Muscle of arm (tissue), 12 donors: ENCODE measurements around the gene TGFBRAP1. TPM values are rescaled to one million over a fixed set of nuclear protein-coding genes. Genes with fewer than 3 reads are reported as not detected.

Experiments used
- DNase-seq: peaks from one replicate; pipeline ENCODE4 v3.0.0-alpha.2; 2013
- polyA plus RNA-seq, 12 donors: library from polyadenylated mRNA; unstranded; fragments of 120-200 nt; gene quantifications; one replicate each; pipeline ENCODE4 v1.2.1, GENCODE V29; 2013; ENCODE audit not compliant: insufficient read length in 12 of 12

Gene TGFBRAP1
- polyA plus RNA-seq, 12 donors: 7.5 to 11.4 (median 8.7) TPM; not detected in 1

GRCh38 chr2:105321875-105322646 lies 7.5 kb downstream of the TGFBRAP1 start:
- no peak for DNase-seq

DNA sequence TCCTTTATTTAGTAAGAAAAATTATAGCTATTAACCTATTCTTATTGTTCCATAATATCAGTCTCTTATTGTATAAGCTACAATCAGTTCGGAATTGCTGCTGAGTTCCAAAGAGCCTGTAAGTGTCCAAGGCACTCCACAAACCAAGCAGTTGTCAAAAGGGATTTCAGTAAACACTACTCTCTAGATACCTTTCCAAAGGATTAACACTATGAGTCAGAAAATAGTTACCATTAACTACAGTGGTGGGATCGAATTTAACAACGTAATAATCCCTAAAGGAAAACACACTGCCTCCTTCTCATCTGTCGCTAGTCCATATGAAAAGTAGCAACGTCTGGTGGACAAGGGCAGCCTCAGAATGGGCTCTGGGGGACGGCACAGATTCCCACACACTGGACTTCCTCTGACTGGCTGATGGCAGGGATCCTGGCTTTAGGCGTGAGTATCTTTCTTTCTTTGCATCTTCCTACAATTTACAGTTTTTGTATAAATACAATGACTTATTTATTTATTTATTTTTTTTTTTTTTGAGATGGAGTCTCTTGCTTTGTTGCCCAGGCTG lies 8.8 kb downstream of the TGFBRAP1 start:
- DNase-seq: no peak

GRCh38 chr2:105317937-105318336 lies 11.6 kb downstream of the TGFBRAP1 start:
- no peak for DNase-seq

GRCh38 chr2:105315314-105315713 lies 14.2 kb downstream of the TGFBRAP1 start:
- no peak for DNase-seq

DNA sequence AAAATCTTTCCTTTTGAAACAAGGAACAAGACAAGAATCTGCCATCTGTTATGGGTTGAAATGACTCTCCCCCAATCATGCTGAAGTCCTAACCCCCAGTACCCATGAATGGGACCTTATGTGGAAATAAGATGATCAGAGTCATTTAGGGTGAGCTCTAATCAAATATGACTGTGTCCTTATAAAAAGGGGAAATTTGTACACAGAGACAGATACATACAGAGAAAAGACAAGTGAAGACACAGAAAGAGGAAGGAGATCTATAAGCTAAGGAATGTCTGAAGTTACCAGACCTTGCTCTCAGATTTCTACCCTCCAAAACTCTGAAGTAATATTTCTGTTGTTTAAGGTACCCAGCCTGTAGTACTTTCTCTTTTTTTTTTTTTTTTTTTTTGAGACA lies 15.7 kb downstream of the TGFBRAP1 start:
- no peak for DNase-seq

GRCh38 chr2:105309147-105309545 lies 20.4 kb downstream of the TGFBRAP1 start:
- DNase-seq: peak; percentile 9

DNA sequence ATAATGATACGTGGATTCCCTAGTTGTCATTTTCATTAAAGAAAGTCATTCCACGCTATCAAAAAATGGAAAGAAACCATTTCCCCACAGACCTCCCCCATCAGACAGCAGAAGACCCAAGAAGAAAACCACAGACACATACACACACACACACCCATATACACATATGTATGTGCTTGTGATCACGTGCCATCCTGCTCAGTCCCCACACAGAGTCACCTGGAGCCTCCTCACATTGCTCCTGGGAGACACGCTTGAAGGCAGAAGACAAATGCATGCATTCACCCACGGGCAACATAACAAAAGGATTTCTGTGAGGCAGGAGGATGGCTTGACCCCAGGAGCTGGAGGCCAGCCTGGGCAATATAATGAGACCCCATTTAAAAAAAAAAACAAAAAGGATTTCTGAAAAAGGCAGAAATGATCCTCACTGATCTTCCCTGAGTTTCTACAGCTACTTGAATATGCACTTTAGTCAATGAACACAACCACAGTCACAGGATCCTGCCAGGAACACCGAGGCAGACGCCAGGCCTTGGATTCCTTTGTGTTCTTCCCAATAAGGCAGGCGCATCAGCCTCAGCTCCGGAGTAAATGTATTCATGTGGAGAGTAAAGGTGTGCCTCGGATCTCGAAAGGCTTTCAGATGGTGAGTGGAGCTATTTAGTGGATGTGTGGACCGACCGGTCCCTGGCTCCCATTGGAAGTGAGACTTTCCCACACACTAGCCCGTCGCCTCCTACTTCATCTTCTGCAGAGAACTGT lies 21.0 kb downstream of the TGFBRAP1 start:
- no peak for DNase-seq

- no peak for DNase-seq
These were observed 21.6 kb downstream of the TGFBRAP1 start for GRCh38 chr2:105307962-105308361.

GRCh38 chr2:105307550-105307949 lies 22.0 kb downstream of the TGFBRAP1 start:
- no peak for DNase-seq

- DNase-seq: no peak
These were observed 22.4 kb downstream of the TGFBRAP1 start for GRCh38 chr2:105307146-105307545.

- no peak for DNase-seq
These were observed 27.9 kb downstream of the TGFBRAP1 start for GRCh38 chr2:105301646-105302045.

GRCh38 chr2:105299290-105299689 lies 30.2 kb downstream of the TGFBRAP1 start:
- no peak for DNase-seq

- DNase-seq: no peak
These were observed 31.5 kb downstream of the TGFBRAP1 start for GRCh38 chr2:105298017-105298416.

GRCh38 chr2:105297216-105297615 lies 32.3 kb downstream of the TGFBRAP1 start:
- no peak for DNase-seq

DNA sequence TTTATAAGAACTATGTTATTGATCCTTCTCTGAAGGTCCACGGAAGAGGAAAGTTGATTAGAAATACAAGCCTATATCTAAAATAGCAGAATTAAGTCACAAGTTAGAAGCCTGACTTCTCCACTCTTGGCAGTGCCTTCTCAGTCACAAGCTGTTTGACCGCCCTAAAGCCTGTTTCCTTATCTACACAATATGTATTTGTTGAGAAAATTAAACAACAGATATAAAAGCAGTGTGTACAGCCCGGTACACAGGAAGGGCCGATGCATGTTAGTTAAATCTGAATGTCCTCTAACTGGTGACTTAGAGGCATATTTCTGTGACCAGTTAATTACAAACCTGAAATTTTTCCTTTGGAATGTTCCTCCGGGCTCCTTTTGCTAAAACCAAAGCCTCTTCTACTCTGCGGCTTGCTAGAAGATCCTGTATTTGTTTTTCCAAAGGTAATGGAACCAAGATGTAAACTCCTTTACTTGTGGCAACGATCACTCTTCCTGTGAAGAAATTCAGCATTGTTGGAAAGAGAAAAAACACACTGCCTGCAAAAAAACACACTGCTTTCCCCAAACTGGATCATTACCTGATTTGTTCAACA lies 33.4 kb downstream of the TGFBRAP1 start:
- no peak for DNase-seq

DNA sequence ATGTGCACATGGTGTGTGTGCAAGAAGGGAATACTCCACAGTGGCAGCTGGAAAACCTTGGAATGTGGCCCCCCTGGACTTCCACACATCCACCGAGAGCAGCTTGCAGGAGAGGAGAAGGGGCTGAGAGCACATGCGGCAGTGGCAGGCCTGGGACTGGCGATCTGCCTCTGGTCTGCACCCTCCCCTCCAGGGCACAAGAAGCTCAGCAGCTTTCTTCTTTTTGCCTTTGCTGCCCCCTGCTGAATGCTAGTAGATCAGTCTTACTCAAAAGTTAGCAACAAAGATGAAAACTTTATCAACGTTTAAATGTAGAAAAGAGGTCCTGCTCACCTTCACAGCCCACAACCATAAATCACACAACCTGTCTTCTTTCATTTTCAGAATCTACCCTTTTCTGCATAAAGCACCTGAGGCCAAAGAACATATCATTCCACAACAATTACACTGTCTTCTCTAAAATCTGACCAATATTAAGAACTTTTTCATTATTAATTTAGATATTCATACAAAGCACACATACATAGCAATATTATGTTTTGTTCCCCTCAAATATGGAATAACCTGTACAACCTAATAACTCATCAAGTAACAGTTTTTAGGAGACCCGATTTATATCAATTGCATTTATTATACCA lies 34.6 kb downstream of the TGFBRAP1 start:
- DNase-seq: peak; percentile 25

- no peak for DNase-seq
These were observed 35.5 kb downstream of the TGFBRAP1 start for GRCh38 chr2:105294046-105294445.

GRCh38 chr2:105291981-105292380 lies 37.6 kb downstream of the TGFBRAP1 start:
- no peak for DNase-seq

- no peak for DNase-seq
These were observed 38.4 kb downstream of the TGFBRAP1 start for GRCh38 chr2:105290981-105291660.

GRCh38 chr2:105288133-105288532 lies 41.4 kb downstream of the TGFBRAP1 start:
- no peak for DNase-seq

- no peak for DNase-seq
These were observed 41.8 kb downstream of the TGFBRAP1 start for GRCh38 chr2:105287692-105288091.
